C4-2B (cell line): ENCODE data around the gene BET1L.

Experiments
- CTCF ChIP-seq: fragments of 450-650 bp; conservative IDR thresholded peaks from 2 replicates; pipeline ENCODE4 v1.5.1; 2017; ENCODE audit warnings: mild to moderate bottlenecking
- ZFX ChIP-seq: fragments of 450-650 bp; IDR thresholded peaks from 2 replicates; pipeline ENCODE4 v1.6.1; 2017

- TF ChIP-seq CTCF: no peak
- TF ChIP-seq ZFX: no peak
Observed at GRCh38 chr11:198236-198806, 8.9 kb downstream of the BET1L start.
